ENCODE results near the gene BCL3. TPM values are rescaled to one million over a fixed set of nuclear protein-coding genes. Genes with fewer than 3 reads are reported as not detected.
"Not testable (repeated sequence)": the region's sequence is repeated elsewhere in the genome, so short reads cannot be mapped to it uniquely, and the experiment has no call there.

The BCL3 gene
- polyA plus RNA-seq, 1 donor, result 20.0 TPM

- no peak for DNase-seq
Observed at GRCh38 chr19:44759083-44759804, 10.7 kb downstream of the BCL3 start.

DNA sequence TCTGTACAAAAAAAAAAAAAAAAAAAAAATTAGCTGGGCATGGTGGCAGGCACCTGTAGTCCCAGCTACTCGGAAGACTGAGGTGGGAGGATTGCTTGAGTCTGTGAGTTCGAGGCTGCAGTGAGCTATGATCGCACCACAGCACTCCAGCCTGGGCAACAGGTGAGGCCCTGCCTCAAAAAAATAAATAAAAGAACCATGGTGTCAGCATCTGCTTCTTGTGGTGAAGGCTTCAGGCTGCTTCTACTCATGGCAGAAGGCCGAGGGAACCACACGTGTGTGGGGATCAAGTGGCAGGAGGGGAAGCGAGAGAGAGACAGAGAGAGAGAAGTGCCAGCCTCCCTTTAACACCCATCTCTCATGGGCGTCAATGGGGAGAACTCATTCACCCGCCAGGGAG is 13.5 kb downstream of the BCL3 start:
- DNase-seq, result no peak

GRCh38 chr19:44765033-44765948 is 16.8 kb downstream of the BCL3 start:
- no peak for DNase-seq

DNA sequence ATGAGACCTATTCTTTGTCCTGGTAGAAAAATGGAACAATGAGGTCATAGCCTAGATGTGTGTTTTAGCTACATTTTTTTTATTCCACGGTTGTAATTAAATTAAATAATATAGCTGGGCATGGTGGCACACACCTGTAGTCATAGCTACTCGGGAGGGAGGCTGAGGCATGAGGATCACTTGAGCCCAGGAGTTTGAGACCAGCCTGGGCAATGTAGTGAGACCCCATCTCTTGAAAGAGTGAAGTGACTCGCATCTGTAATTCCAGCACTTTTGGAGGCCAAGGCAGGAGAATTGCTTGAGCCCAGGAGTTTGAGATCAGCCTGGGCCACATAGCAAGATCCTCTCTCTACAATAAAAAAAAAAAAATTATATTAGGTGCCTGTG is 17.4 kb downstream of the BCL3 start:
- DNase-seq, result no peak

DNA sequence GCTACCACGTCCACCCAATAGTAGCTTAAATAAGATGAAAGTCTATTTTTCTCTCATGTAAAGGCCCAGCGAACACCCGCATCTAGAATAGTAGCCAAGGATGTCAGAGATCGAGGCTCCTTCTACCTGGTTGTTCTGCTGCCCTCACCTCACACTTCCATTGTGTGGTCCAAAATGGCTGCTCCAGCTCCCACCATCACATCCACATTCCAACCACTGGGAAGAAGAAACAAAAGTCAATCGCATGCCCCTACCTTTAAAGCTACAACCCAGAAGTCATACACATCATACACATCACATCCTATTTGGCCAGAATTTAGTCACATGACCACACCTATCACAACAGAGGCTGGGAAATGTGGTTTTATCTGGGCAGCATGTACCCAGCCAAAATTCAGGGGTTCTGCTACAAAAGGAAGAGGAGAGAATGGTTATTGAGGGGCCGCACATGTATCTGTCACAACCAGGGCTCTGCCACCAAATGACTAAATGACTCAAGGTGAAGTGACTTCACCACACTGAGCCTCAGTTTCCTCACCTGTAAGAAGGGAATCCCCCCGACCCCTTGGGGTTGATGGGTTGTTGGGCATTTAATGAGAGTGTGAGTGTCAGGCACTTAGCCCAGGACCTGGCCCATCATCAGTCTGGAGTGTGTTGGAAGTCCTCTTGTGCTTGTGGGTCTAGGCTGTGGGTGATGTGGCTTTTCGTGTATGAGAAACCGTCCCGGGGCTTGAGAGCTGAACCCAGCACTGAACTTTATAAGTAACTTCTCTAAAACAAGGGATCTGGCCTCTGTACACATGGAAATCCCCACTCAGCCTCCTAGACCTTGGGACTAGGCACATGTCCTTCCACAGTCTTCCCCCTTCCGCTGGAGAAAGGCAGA is 19.0 kb downstream of the BCL3 start:
- DNase-seq, result no peak

- peak; percentile 80 for DNase-seq
Observed at GRCh38 chr19:44770550-44771257, 22.2 kb downstream of the BCL3 start.

GRCh38 chr19:44772144-44772543 is 23.6 kb downstream of the BCL3 start:
- DNase-seq, result not testable (repeated sequence)

GRCh38 chr19:44772959-44773358 is 24.5 kb downstream of the BCL3 start:
- DNase-seq, result no peak

DNA sequence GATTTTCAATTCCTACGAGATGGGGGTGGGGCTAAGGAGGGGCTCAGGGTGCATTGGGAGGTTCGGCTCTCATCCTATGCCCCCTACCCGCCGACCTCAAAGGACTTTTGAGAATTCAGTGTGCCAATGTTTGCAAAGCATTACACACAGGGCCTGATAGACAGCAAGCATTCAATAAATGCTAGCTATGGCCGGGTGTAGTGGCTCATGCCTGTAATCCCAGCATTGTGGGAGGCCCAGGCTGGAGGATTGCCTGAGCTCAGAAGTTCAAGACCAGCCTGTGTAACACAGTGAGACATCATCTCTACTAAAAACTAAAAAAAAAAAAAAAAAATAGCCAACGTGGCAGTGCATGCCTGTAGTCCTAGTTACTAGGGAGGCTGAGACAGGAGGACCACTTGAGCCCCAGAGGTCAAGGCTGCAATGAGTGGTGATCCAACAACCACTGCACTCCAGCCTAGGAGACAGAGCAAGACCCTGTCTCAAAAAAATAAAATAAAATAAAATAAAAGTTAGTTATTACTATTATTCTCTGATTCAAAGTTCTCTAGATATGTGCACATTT is 27.2 kb downstream of the BCL3 start:
- no peak for DNase-seq

- DNase-seq, result no peak
Observed at GRCh38 chr19:44776402-44777096, 28.0 kb downstream of the BCL3 start.

- no peak for DNase-seq
Observed at GRCh38 chr19:44777715-44778347, 29.3 kb downstream of the BCL3 start, which contains the start of gene CBLC. TSS of gene CBLC (plus strand) at chr19:44777890. CDS start at chr19:44777932, 42 bp downstream.

GRCh38 chr19:44779150-44779549 is 30.6 kb downstream of the BCL3 start:
- DNase-seq, result no peak

DNA sequence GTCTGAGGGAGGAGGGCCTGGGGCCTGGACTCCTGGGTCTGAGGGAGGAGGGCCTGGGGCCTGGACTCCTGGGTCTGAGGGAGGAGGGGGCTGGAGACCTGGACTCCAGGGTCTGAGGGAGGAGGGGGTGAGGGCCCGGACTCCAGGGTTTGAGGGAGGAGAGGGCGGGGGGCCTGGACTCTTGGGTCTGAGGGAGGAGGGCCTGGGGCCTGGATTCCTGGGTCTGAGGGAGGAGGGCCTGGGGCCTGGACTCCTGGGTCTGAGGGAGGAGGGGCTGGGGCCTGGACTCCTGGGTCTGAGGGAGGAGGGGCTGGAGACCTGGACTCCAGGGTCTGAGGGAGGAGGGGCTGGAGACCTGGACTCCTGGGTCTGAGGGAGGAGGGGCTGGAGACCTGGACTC is 33.2 kb downstream of the BCL3 start:
- DNase-seq, result not testable (repeated sequence)

- DNase-seq, result no peak
Observed at GRCh38 chr19:44782729-44783128, 34.2 kb downstream of the BCL3 start.

- DNase-seq, result no peak
Observed at GRCh38 chr19:44783545-44783944, 35.0 kb downstream of the BCL3 start.

DNA sequence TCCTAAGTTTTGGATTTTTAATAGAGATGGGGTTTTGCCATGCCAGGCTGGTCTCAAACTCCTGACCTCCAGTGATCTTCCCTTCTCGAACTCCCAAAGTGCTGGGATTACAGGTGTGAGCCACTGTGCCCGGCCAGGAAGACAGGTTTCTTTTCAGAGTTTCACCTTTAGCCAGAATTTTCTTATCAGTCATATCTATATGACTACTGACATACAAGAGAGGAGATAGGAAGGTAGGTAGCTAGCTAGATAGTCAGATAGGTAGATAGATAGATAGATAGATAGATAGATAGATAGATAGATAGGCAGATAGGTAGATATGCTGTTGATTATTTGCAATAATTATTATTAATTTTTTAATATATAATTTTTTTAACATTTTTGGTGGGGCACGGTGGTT is 36.8 kb downstream of the BCL3 start:
- no peak for DNase-seq

DNA sequence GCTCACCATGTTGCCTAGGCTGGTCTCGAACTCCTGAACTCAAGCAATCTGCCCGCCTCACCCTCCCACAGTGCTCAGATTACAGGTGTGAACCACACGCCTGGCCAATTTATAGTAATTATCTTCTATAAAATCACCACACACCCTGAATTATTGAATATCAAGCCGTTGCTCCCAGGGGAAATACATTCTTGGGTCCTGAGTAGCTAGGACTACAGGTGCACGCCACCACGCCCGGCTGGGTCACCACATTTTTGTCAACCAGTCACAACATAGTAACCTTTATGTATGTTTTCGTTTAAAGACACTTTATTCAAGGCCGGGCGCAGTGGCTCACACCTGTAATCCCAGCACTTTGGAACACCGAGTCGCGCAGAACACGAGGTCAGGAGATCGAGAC is 37.5 kb downstream of the BCL3 start:
- DNase-seq, result no peak

DNA sequence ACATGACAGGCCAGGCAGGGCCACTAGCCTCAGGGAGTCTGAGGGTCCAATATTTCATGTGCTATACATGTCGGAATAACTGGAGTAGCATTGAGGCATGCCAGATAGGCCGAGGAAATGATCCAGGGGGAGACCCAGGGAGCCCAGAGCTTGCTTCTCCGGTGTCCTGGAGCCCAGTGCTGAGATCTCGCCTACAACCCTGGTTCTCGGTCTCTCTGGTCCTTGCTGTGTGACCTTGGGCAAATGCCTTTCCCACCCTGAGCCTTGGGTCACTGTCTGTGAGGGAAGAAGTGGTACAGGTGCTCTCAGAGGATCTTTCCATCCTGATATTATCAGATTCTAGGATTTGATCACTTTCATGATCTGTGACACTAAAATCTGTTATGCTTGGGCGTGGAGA is 40.5 kb downstream of the BCL3 start:
- no peak for DNase-seq

DNA sequence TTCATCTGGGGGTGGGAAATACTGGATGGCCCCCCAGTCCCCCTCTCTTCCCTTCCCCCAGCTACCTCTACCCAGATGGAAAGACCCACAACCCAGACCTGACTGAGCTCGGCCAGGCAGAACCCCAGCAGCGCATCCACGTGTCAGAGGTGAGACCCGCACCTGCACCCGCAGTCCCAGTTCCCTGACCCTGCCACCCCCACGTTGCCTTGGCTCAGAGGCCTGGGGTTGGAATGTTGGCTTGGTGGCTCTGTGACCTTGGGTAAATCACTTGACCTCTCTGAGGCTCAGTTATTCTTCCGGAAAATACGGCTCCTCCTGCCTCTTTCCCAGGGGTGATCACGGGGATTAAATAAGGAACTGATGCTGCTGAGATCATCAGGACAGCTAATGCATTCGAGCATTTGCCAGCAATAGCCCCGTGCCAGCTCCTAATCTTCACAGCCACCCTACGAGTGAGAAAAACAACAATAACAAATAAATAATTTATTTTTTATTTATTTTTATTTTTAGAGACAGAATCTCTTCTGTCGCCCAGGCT is 41.5 kb downstream of the BCL3 start:
- DNase-seq, result no peak

DNA sequence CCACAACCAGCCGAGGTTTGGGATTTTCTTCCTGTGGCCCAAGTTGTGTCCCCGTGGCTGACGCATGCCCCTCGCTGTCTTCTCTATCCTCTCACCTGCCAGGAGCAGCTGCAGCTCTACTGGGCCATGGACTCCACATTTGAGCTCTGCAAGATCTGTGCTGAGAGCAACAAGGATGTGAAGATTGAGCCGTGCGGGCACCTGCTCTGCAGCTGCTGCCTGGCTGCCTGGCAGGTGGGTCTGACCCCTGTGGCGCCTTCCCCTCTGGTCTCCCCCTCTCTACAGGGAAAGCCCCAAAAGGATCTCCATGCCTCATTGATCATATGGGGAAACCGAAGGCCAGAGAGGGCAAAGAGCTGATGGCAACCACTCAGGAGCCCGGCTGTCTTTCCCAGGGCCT is 43.8 kb downstream of the BCL3 start:
- no peak for DNase-seq

All from hindlimb muscle (tissue), 1 donor.